ENCODE measurements around the gene CABCOCO1. TPM values are rescaled to one million over a fixed set of nuclear protein-coding genes. Genes with fewer than 3 reads are reported as not detected.
A peak's percentile ranks its signal among the peaks of the same experiment; 100 is the strongest.

CABCOCO1 gene
- total and polyA plus RNA-seq, 10 of the 15 experiments (the other 5 are each of a cell fraction or from before 2014, with no cell fraction given), result not detected

GRCh38 chr10:61750943-61751471, 88.3 kb downstream of the CABCOCO1 start (continued):
- peak; percentile 79 to 87 (median 83) for TF ChIP-seq CTCF (IDR thresholded peaks at IDR 0.05 in 2 of 3, conservative IDR thresholded peaks at IDR 0.05 in 1 of 3; ENCODE audit: control insufficient read depth in 2 of 3, extremely low read depth in 1 of 3, insufficient read depth in 1 of 3, low read depth in 3 of 3, low read length in 3 of 3)
- peak; percentile 86 for TF ChIP-seq SMC3 (IDR thresholded peaks at IDR 0.05; ENCODE audit: borderline replicate concordance, low read length)
- TF ChIP-seq RUNX3 (IDR thresholded peaks at IDR 0.05; ENCODE audit: low read length), result peak; percentile 74

- H3K27ac ChIP-seq (ENCODE audit: control insufficient read depth, insufficient read depth), result no peak overlapping the region
- DNase-seq (ENCODE audit: low read depth, low spot score), result no peak
- ATAC-seq, result peak; percentile 22
- H3K9me3 ChIP-seq (replicated peaks; ENCODE audit: control insufficient read depth, insufficient read depth, low read length), result no peaks in the 10 kb centered on the region
- SMC1A ChIA-PET (ENCODE audit: uncharacterized antibody, unreplicated experiment), result interaction anchor here (0.9 to 1.7 kb wide), 10 partner anchors 9 to 932 kb away, joined by 3 to 14 read pairs (median 4); no protein-coding TSS in a partner anchor
- CTCF ChIA-PET, result interaction anchor here (0.8 to 3.4 kb wide), 16 partner anchors 10 to 493 kb away, joined by 3 to 23 read pairs (median 6); partner anchors contain the start of gene ARID5B
- no peaks in the 10 kb centered on the region for H3K79me2 ChIP-seq (ENCODE audit: control insufficient read depth, insufficient read depth, low read length)
- no peaks in the 10 kb centered on the region for H4K20me1 ChIP-seq (ENCODE audit: control insufficient read depth, insufficient read depth)
- FAIRE-seq, result no peak
- no peaks in the 10 kb centered on the region for H3K36me3 ChIP-seq (ENCODE audit: control insufficient read depth in 2 of 2, insufficient read depth in 2 of 2, low read length in 1 of 2)
- in situ Hi-C loops (cut with MboI) (no loop called here), intact Hi-C loops (cut with micrococcal nuclease; ENCODE audit: unreplicated experiment) (loop anchor here (1.0 to 10.0 kb wide), 4 partner anchors 66 to 494 kb away; no protein-coding TSS in a partner anchor)
- peaks cover 13% of the 10 kb centered on the region for H3K4me1 ChIP-seq (ENCODE audit: control insufficient read depth, insufficient read depth, low read length)
- peak overlapping the region; percentile 27; the same call in 1 of the 2 replicates for H3K4me2 ChIP-seq (ENCODE audit: control insufficient read depth, insufficient read depth)
- BruUV-seq (replicated peaks), result no TSS peak
- no peak overlapping the region for H3K4me3 ChIP-seq
- no peaks in the 10 kb centered on the region for H3K27me3 ChIP-seq (replicated peaks in 1 of 2; ENCODE audit: control insufficient read depth in 2 of 2, insufficient read depth in 2 of 2, low read length in 1 of 2)
- POLR2A ChIA-PET, result no interaction called here
- WGBS (ENCODE audit: insufficient coverage, insufficient replicate concordance, low lambda C conversion rate, missing lambda C conversion rate), result 27% methylated on average over 3 of the region's 3 CpGs
- peak overlapping the region; percentile 59 for H2AFZ ChIP-seq (ENCODE audit: control insufficient read depth, low read depth, low read length)
- no peak overlapping the region for H3K9ac ChIP-seq (ENCODE audit: control insufficient read depth, insufficient read depth, low read length)
- TF ChIP-seq CBX3 (IDR thresholded peaks at IDR 0.05; ENCODE audit: borderline replicate concordance, low read depth) (no peak), CHD4 (IDR thresholded peaks at IDR 0.05) (no peak), CHD1 (IDR thresholded peaks at IDR 0.05; ENCODE audit: low read depth, low read length) (no peak), CBFB (IDR thresholded peaks at IDR 0.05; ENCODE audit: low read depth) (no peak), EED (IDR thresholded peaks at IDR 0.05; ENCODE audit: low read depth) (no peak), SMAD1 (IDR thresholded peaks at IDR 0.05; ENCODE audit: low read depth, partially characterized antibody) (no peak), EGR1 (IDR thresholded peaks at IDR 0.05; ENCODE audit: borderline replicate concordance in 1 of 2, low read depth in 2 of 2, low read length in 2 of 2) (no peak), NFXL1 (IDR thresholded peaks at IDR 0.05; ENCODE audit: borderline replicate concordance) (no peak), WRNIP1 (IDR thresholded peaks at IDR 0.05; ENCODE audit: borderline replicate concordance, low read depth, low read length) (no peak), SREBF2 (IDR thresholded peaks at IDR 0.05; ENCODE audit: low read length) (no peak), CEBPZ (IDR thresholded peaks at IDR 0.05; ENCODE audit: low read depth, low read length) (no peak), POU2F2 (IDR thresholded peaks at IDR 0.05; ENCODE audit: borderline replicate concordance, low read depth, low read length) (no peak), FOXM1 (IDR thresholded peaks at IDR 0.05; ENCODE audit: low read depth, low read length) (no peak), NR2F1 (conservative IDR thresholded peaks at IDR 0.05) (no peak)
- RAD21 ChIA-PET (ENCODE audit: unreplicated experiment), result interaction anchor here (1.0 to 2.2 kb wide), 6 partner anchors 83 to 494 kb away, joined by 3 to 13 read pairs (median 6); no protein-coding TSS in a partner anchor
Measured at GRCh38 chr10:61751599-61751998, 88.9 kb downstream of the CABCOCO1 start.
